Measurements from ENCODE around the gene SUPT20HL2. TPM values are rescaled to one million over a fixed set of nuclear protein-coding genes. Genes with fewer than 3 reads are reported as not detected.
"Not testable (repeated sequence)": the region's sequence is repeated elsewhere in the genome, so short reads cannot be mapped to it uniquely, and the experiment has no call there.

The SUPT20HL2 gene
- total RNA-seq, 4 donors from 2014 or later: not detected

DNA sequence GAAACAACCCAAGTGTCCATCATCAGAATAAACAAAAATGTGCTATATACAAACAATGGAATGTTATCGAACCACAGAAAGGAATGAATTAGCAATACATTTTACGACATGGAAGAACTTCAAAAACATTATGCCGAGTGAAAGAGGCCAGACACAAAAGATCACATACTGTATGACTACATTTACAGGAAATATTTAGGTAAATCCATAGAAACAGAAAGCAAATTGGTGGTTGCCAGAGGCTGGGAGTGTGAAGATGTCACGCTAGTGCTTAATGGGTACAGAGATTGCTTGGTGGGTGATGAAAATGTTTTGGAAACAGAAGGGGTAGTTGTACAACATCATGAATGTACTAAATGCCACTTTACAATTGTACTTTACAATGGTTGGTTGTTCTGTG lies 5.1 kb downstream of the SUPT20HL2 start:
- H3K27me3 ChIP-seq; H3K4me1 ChIP-seq; H3K9me3 ChIP-seq; DNase-seq; intact Hi-C loops (cut with DNase I); H3K4me3 ChIP-seq (replicated peaks in 1 of 3); H3K27ac ChIP-seq; H3K36me3 ChIP-seq: not testable (repeated sequence)
- 87 to 91% methylated on average over 4 of the region's 4 CpGs for WGBS, 2 donors

DNA sequence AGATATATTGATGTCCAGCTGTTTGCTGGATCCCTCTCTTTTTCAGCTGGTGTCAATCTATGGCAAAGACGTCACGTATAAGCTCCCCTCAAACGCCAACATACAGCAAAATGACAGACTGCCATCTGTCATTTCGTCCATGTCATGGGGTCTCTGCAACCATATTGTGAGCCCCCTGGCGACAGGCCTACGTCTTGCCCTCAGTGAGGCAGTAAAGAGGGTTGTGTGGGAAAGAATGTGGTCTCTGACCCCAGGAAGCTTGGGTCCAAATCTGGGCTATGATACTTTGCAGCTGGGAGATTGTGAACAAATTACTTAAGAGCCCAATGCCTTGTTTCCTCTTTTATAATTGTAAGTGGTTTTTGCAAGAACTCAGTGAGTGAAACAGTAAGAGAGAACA lies 7.4 kb downstream of the SUPT20HL2 start:
- no peaks in the 10 kb centered on the region for H3K9me3 ChIP-seq
- DNase-seq: no peak
- H3K4me3 ChIP-seq (replicated peaks in 1 of 3): no peak overlapping the region
- no peaks in the 10 kb centered on the region for H3K27me3 ChIP-seq
- H3K36me3 ChIP-seq: no peaks in the 10 kb centered on the region
- no peak overlapping the region for H3K27ac ChIP-seq
- no peaks in the 10 kb centered on the region for H3K4me1 ChIP-seq
- no peak for TF ChIP-seq POLR2A (IDR thresholded peaks at IDR 0.05)
- TF ChIP-seq, protein P1, sequence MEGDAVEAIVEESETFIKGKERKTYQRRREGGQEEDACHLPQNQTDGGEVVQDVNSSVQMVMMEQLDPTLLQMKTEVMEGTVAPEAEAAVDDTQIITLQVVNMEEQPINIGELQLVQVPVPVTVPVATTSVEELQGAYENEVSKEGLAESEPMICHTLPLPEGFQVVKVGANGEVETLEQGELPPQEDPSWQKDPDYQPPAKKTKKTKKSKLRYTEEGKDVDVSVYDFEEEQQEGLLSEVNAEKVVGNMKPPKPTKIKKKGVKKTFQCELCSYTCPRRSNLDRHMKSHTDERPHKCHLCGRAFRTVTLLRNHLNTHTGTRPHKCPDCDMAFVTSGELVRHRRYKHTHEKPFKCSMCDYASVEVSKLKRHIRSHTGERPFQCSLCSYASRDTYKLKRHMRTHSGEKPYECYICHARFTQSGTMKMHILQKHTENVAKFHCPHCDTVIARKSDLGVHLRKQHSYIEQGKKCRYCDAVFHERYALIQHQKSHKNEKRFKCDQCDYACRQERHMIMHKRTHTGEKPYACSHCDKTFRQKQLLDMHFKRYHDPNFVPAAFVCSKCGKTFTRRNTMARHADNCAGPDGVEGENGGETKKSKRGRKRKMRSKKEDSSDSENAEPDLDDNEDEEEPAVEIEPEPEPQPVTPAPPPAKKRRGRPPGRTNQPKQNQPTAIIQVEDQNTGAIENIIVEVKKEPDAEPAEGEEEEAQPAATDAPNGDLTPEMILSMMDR (IDR thresholded peaks at IDR 0.05): no peak
- intact Hi-C loops (cut with DNase I): no loop called here
- WGBS, 2 donors: 69 to 72% methylated on average over 6 of the region's 6 CpGs

DNA sequence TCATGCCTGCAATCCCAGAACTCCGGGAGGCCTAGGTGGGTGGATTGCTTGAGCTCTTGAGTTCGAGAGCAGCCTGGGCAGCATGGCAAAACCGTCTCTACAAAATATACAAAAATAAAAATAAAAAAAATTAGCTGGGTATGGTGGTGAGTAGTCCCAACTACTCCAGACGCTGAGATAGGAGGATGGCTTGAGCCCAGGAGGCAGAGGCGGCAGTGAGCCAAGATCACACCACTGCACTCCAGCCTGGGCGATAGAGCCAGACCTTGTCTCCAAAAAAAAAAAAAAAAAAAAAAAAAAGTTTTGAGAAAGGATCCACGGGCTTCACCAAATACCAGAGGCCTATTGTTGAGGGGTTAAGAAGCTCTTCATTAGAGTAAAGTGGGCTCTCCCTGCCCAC lies 8.0 kb downstream of the SUPT20HL2 start:
- 53 to 63% methylated on average over 7 of the region's 7 CpGs for WGBS, 2 donors
- Histone ChIP-seq H3K9me3 (no peaks in the 10 kb centered on the region), H3K4me3 (replicated peaks in 1 of 3) (no peak overlapping the region), H3K27me3 (no peaks in the 10 kb centered on the region), H3K36me3 (no peaks in the 10 kb centered on the region), H3K27ac (no peak overlapping the region), H3K4me1 (no peaks in the 10 kb centered on the region)
- peak; percentile 4 to 6 for DNase-seq
- intact Hi-C loops (cut with DNase I): no loop called here
- TF ChIP-seq, protein P1 (IDR thresholded peaks at IDR 0.05): no peak
- no peak for TF ChIP-seq POLR2A (IDR thresholded peaks at IDR 0.05)

DNA sequence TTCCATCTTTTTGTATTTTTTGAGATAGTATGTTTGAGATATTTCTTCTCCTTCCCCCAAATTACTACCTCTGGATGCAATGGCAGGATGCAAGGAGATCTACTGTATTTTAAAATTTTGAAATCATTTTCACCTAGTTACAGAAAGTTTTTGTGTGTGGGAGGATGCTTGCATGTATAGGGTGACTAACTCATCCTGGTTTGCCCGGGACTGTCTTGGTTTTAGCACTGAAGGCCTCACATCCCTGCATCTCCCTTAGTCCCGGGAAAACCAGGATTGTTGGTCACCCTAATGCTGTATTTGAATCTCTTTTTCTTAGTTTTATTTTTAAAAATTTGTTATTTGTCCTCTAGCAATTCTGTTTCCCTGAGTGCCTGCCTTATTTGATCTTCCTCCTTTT lies 12.1 kb downstream of the SUPT20HL2 start:
- intact Hi-C loops (cut with DNase I): no loop called here
- Histone ChIP-seq H3K27ac (no peak overlapping the region), H3K4me1 (no peaks in the 10 kb centered on the region), H3K36me3 (no peaks in the 10 kb centered on the region), H3K4me3 (replicated peaks in 1 of 3) (no peak overlapping the region), H3K9me3 (no peaks in the 10 kb centered on the region), H3K27me3 (no peaks in the 10 kb centered on the region)
- no peak for TF ChIP-seq POLR2A (IDR thresholded peaks at IDR 0.05)
- TF ChIP-seq, protein P1 (IDR thresholded peaks at IDR 0.05): no peak
- DNase-seq: no peak
- WGBS, 2 donors: 91 to 95% methylated on average over 2 of the region's 2 CpGs

DNA sequence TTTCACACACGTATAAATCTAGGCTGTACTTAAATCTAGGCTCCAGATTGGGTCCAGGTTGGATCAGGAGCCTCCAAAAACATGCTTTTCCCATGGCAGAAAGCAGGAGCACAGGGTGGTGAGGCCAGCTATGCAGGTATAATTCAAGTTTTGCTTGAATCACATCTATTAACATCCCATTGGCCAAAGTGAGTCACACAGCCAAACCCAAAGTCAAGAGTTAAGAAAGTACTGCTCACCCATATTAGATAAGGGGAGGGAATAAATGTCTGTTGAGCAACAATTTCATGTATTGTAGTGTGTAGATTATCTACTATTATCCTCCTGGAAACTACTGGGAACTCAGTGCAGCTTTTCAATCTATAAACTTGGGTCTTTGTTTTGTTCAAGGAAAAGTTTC lies 12.8 kb downstream of the SUPT20HL2 start:
- Histone ChIP-seq H3K9me3 (no peaks in the 10 kb centered on the region), H3K4me3 (replicated peaks in 1 of 3) (no peak overlapping the region), H3K4me1 (no peaks in the 10 kb centered on the region), H3K36me3 (no peaks in the 10 kb centered on the region), H3K27ac (no peak overlapping the region), H3K27me3 (no peaks in the 10 kb centered on the region)
- TF ChIP-seq, protein P1 (IDR thresholded peaks at IDR 0.05): no peak
- no peak for TF ChIP-seq POLR2A (IDR thresholded peaks at IDR 0.05)
- DNase-seq: no peak
- 75 to 95% methylated on average over 1 of the region's 1 CpG for WGBS, 2 donors
- intact Hi-C loops (cut with DNase I): no loop called here

DNA sequence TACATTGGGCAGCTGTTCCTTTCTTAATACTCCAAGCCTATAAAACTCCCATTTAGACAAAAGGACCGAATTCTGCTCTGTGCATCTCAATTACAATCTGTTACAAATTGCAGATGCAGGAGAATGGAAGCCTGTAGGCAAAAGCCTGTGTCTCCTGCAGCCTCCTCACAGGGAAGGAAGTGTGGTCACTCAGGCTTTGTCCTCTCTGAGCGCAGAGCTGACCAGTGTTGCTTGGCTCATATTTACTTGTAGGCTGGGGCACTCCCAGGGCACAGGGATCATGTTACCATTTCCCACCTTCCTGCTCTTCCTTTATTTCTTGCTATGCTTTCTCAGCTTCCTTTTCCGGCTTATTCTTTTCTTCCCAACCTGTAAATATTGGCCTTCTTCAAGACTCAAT lies 15.7 kb downstream of the SUPT20HL2 start:
- WGBS, 2 donors: 64 to 69% methylated on average over 3 of the region's 3 CpGs
- intact Hi-C loops (cut with DNase I): no loop called here
- Histone ChIP-seq H3K9me3 (no peaks in the 10 kb centered on the region), H3K36me3 (no peaks in the 10 kb centered on the region), H3K4me3 (replicated peaks in 1 of 3) (no peak overlapping the region), H3K4me1 (no peaks in the 10 kb centered on the region), H3K27ac (no peak overlapping the region), H3K27me3 (no peaks in the 10 kb centered on the region)
- DNase-seq: no peak
- TF ChIP-seq, protein P1 (IDR thresholded peaks at IDR 0.05): no peak
- TF ChIP-seq POLR2A (IDR thresholded peaks at IDR 0.05): no peak
